HG03097 (cell line): Measurements from ENCODE around the gene MRAS.
"Not testable (repeated sequence)": the region's sequence is repeated elsewhere in the genome, so short reads cannot be mapped to it uniquely, and the experiment has no call there.

Experiments
- ATAC-seq: cut with Tn5 transposase; IDR thresholded peaks from one replicate; pipeline ENCODE4 v1.9.1; 2021; ENCODE audit not compliant: unreplicated experiment, low FRiP score

Gene MRAS

DNA sequence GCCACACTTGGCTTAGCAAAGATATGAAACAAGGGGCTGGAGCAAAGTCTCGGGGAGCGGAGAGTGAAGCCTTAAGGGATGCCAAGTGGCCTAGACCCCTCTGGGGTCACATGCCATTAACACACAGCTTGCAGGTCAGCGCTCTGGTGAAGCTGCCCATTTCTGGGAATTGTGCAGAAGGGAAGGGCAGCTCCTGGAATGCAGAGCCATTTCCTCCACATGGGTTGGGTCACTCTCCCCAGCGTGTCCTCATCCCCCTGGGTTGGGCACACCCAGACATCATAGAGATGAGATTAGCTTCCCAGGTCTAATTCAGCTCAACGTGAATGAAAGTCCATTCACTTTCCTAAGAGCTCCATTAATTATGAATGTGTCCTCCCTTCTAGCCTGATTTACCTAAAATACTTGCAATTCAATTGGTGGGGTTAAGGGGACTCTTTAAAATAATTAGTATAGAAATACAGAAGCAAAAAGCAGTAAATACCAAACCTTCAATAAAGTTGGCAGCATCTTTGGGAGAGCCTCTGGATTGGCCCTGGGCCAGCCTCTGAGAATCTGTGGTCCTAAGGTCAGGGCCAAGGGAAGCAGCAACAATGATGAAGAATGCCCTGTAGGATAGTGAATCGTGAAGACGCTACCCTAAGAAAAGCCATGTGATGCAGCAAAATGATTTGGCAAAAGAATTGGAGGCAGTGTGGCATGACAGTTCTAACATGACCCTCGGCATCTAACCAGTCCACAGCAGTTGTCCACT is 17.8 kb downstream of the MRAS start:
- ATAC-seq: no peak

DNA sequence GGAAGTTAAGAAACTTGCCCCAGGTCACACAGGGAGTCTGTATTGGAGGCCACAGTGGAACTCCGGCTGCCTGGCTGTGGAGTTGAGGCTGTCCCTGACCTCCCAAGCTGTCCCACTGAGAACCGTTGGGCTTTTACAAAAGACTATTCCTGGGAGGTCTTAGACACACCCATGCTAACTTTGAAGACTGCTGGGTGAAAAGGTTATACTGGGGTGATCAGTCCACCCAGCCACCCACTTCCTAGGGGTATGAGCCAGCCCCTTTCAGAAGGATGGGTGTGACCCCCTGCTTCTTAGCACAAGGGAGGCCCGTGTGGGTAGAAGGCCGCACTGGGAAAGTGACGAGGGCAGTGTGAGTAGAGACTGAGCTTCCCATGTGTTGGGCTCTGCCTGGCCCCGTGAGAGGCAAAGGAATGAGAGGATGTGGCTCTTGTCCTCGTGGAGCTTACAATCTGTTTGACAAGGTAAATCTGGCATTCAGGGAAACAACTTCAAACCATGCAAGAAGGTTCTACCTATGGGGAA is 19.0 kb downstream of the MRAS start:
- ATAC-seq: no peak

DNA sequence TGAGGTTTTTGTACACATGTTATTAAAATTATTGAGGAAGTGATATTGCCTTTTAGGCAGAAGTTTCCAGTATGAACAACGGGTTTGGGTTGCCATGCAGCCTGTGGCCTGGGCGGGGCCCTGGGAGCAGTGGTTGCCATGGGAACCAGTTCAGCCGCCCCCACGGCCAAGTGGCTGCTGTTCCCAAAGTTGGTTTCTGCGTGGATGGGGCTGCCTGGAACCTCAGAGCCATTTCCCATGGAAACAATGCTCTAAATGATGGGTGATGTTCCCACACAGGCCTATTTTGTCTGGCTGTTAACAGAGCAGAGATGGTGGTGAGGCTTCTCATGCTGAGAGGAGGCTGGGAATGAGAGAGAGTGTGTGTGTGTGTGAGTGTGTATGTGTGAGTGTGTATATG is 19.5 kb downstream of the MRAS start:
- no peak for ATAC-seq

DNA sequence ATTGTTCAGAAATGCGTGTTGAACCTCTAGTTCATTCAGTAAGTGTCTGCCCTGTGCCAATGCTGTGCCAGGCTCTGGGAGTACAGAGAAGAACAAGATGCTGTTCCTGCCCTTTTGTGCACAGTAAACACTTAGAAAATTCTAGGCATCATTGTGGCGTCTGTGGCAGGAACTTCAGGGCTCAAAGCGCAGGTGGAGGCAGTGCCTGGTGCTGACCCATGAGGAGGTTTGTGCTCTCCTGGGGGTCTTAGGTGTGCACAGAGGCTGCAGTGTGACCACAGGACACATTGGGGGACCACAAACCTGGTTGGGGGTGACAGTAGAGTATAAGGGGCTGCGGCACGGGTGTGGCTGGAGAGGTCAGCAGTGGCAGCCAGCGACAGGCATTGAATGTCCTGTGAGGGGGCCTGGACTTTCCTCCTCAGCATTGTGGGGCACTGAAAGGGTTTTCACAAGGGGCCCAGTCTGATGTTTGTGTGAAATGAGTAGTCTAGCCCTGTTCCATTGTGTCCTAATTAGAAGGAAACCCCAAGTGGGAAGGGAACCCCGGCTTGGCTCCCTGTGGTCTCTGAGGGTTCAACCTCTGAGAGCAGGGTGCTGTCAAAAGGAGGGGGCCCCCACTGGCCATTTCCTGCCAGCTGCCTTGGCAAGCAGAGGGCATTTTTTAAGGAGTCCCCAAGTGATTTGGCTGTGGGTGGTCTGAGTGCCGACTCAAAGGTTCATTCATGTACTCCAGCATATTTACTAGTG is 20.9 kb downstream of the MRAS start:
- ATAC-seq: no peak

DNA sequence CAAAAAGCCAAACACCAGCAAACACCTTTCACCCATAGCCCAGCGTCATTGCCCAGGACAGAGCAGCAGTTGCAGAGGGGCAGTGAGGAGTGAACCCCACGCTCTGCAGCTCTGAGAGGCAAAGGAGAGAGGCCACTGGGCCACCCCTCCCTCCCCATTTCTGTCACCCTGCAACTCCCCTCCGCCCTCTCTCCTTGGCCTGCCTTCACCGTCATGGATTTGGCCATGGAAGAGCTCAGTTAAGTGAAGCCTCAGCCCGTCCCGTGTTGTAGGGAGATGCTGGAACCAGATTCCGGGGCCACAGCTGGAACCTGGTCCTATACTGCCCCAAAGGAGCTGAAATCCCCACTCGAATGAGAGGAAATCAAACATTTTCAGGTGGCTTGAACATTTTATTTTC is 21.9 kb downstream of the MRAS start:
- ATAC-seq: no peak

DNA sequence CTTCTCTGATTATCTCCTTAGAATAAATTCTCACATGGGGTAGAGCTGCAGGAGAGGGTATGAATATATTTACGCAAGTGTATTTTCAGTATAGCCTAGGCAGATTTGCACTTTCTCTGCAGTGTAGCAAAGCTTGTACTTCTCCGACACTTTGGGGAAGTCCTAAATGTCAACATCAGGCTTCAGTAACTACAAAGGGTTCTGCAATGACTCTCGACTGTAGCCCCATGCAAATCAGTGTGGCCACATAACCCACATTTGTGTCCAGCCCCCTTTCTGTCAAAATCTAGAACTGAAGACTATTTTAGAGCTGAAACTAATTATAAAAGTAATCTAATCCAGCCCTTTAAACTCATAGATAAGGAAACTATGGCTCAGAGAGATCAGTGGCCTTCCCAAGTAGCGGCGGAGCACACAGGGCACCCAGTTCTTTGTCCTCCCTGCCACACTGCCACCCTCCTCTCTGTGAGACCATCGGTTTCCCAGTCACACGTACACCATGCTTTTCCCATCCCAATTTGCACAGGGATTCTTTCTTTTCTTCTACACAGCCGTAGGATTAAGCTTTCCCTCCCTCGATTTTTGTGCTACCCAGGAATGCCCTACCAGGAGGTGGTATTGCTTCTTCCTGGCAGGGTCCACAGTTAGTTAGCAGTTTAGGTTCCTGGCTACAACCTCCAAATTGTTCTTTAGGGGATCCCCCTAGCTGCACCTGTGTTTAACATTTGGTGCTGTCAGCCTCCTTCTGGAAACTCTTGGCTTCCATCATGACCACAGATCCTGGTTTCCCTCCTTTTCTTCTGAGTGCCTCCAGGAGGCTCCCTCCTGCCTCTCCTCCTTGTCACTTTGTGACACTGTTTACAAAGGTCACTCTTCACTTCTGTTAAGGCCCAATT is 22.9 kb downstream of the MRAS start:
- peak; percentile 99 for ATAC-seq

DNA sequence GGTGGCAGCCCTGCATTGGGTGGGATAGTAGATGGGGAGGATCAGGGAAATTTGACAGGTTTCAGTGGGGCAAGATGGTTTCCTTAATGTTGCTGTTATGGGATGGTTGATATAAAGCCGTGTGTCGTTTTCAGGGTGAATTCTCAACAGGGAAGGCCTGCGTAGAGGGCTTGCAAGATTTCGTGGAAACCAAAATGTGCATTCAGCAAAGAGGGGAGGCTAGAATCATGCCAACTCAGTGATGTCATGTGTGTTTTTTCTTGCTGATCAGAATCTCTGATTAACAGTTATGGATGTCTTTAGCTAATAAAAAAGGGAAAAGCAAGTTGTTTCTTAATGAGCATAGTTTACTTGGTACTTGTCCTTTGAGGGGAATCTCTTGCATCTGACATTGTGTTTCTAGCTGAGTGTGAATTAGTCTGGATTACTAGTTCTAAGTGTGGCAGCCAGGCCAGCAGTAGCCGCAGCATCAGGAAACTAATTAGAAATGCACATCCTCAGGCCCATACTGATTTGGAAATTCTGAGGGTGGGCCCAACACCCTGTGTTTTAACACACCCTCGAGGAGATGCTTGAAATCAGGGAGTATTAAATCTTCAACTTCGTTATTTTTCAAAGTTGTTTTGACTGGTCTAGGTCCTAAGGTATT is 24.8 kb downstream of the MRAS start:
- no peak for ATAC-seq

DNA sequence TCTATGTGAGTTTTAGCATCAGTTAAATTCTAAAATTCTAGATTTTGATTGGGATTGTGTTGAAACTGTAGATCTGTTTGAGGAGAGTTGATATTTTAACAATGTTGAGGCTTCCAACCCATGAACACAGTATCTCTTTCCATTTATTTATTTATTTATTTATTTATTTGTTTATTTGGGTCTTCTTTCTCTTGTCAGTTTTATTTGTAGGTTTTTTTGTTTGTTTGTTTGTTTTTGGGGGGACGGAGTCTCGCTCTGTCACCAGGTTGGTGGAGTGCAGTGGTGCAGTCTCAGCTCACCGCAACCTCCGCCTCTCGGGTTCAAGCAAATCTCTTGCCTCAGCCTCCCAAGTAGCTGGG is 25.3 kb downstream of the MRAS start:
- ATAC-seq: no peak

DNA sequence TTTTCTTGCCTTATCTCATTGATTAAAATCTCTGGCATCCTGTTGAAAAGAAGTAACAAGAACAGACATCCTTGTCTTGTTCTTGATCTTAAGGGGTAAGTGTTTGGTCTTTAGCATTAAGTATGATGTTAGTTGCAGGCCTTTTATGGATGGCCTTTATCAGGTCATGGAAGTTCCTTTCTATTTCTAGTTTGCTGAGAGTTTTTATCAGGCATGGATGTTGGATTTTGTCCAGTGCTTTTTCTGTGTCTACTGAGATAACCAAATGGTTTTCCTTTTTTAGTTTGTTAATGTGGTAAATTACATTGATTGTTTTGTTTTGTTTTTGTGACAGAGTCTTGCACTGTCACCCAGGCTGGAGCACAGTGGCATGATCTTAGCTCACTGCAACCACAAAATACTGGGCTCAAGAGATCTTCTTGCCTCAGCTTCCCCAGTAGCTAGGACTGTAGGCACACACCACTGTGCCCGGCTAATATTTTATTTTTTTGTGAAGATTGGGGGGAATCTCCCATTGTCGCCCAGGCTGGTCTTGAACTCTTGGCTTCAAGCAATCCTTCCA is 26.3 kb downstream of the MRAS start:
- ATAC-seq: no peak

DNA sequence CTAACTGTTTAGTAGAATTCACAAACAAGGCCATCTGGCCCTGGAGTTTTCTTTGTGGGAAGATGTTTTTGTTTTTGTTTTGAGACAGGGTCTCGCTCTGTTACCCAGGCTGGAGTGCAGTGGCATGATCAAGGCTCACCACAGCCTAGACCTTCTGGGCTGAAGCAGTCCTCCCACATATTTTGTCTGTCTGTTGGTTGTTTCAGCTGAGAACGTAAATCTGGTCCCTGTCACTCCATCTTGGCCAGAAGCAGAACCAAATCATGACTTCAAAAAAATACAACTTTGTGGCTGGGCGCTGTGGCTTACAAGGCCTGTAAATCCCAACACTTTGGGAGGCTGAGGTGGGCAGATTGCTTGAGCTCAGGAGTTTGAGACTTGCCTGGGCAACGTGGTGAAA is 27.1 kb downstream of the MRAS start:
- ATAC-seq: no peak

DNA sequence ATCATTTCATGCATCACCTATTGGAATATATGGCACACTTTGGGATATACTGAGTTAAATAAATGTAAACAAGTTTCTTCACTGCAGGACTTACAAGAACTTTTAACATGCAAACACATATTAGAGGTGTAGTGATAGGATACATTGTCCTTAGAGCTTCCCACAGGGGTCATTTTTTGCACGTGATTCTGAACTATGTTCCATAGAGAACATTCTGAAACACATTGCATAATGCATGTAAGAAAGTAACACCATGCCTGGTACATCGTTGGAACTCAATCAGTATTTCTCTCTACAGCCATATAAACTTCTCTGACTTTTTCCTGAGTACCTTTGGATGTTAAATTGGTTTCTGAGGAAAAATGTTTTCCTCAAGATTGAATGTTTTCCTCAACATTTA is 28.3 kb downstream of the MRAS start:
- no peak for ATAC-seq

DNA sequence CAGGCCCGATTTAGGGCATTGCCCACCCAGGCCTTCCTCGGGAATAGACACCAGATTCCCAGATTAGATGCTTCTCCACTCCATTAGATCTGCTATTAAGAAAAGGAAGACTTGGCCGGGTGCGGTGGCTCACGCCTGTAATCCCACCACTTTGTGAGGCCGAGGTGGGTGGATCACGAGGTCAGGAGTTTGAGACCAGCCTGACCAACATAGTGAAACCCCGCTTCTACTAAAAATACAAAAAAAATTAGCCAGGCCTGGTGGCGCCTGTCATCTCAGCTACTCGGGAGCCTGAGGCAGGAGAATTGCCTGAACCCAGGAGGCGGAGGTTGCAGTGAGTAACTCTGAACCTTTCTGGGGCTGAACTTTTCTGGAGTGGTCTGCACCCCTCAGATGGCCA is 28.8 kb downstream of the MRAS start:
- ATAC-seq: not testable (repeated sequence)

DNA sequence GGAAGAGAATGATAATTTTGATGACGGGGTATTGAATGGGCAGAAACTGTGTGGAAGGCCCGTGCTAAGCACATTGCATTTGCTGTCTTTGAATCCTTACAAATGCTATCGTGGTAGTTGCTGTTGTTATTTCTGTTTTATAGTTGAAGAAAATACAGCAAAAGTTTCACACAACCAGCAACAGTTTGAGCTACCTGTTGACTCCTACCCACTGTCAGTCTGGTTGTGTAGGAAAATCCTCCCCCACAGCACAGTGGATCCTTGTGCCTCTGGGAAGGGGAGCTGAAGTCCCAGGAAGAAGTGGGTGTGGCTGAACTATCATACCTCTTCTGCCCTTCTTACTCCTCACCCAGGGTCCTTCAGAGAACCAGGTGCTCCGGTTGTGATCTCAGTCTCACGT is 29.4 kb downstream of the MRAS start:
- no peak for ATAC-seq

DNA sequence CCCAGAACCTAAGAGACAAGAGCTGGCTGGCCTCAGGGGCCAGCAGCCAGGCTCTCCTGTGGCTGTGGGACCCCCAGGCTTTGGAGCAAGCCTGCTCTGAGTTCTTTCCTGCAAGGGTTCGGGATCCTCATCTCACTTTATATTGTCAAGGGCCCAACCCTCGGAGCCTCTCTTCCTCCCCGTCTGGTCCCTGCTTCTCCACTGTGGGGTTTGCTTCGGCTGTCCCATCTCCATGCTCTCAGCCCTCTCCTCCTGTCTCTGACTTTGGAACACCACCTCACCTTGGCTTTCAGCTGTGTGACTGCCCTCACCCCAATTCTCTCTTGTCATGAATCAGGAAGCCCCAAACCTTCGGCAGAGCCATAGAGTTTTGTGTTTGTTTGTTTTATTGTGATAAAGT is 30.0 kb downstream of the MRAS start:
- no peak for ATAC-seq

DNA sequence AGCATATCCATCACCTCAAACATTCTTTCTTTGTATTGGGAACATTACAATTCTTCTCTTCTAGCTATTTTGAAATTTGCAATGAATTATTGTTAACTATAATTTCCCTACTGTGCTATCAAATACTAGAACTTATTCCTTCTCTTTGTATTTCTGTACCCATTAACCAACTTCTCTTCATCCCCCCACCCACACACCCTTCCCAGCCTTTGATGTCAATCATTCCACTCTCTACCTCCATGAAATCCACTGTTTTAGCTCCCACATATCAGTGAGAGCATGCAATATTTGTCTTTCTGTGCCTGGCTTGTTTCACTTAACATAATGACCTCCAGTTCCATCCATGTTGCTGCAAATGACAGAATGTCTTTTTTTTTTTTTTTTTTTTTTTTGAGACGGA is 30.6 kb downstream of the MRAS start:
- ATAC-seq: no peak

DNA sequence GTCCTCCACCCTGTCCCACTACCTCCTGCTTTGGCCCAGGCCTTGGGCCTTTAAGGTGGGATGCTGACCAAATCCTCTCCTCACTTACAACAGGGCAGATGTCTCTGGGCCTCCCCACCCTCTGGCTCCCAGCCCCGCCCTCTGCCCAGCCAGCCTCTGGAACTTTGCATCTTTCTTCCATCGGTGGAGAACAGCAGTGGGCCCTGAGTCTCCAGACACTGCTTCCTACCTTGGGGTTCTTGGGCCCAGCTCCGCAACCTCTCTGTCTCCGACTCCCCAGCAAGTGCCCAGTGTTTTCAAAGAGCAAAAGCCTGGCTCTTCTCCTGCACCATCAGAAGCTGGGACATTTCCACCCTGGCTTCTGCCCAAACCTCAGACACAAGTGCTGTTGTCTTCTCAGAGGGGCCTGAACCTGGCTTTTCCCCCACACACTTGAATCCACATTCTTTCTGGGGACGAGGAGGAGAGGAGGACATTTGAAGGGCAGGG is 33.1 kb downstream of the MRAS start:
- ATAC-seq: no peak

DNA sequence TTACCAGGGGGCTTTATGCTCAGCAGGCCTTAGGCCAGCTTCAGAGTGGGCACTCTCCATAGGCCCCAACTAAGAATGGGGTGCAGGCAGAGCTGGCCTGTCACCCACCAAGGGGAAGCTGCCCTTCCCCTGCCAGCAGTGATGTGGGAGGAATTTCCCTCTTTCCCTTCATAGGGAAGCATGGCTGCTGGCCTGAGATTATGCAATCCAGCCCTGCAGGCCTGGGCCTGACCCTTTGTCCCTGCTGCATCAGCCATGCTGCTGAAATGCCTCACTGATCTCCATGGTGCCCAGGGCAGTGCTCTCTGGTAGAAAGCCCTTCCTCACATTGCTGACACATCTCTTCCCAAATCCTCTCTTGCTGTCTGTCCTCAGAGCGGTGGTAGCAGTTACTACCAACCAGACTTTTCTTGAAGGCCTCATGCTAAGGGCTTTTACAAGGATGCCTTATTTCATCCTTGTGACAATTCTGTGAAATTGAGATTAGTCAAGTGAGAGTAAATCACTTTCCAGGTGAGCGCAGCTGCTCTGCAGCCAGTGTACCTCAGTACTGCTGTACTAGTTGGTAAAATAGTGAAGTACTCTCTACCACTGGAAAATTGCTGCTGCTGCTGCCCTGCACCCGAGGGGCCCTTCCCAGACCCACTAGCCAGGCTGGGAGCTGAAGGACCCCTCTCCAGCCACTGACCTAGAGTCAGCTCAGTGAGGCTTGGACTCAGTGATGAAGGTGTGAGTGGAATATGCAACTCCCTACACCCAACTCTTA is 33.8 kb downstream of the MRAS start:
- no peak for ATAC-seq

DNA sequence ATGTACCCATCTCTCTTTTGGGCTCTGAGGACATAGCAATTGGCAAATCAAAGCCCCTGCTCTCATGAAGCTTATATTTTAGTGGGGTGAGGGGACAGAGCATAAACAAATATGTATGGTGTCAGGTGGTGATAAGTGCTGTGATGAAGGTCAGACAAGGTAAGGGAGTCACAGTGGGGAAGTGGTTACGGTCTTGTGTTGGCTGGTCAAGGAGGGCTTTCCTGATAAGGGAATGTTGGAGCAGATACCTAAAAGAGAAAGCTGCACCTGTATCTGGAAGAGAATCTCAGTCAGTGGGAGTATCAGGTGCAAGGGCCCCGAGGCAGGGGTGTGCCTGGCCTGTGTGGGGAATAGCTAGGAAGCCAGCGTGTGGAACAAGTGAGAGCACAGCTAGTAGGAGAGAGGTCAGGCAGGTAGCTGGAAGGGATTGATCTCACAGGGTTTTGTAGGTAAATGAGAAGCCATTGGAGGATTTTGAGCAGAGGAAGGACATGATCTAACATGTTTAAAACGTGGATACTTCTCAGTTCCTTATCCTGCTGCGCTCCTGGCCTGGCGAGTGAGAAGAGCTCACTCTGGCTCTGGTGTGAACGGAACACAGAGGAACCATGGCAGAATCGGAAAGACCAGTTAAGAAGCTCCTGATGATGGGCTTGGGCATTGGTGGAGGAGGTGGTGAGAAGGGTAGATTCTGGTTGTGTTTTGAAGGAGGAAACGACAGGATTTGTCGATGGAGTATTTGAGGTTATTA is 35.5 kb downstream of the MRAS start:
- ATAC-seq: no peak

DNA sequence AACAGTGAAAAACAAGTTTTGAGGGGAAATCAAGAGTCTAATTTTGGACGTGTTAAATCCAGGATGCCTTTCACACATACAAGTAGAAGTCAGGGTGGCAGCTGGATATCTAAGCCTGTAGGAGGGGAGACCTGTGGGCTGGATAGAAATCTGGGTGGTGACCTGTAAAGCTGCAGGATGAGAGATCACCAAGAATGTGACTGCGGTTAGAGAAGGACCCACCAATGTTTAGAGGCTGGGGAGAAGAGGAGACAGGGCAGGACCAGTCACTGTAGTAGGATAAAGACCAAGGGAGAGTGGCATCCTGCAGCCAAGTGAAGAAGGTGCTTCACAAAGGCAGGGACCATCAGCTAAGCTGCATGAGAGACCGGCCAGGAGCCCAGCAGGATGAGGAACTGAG is 36.2 kb downstream of the MRAS start:
- no peak for ATAC-seq
